CD14-positive monocyte (primary cell): Measurements from ENCODE around the gene FGA. TPM values are rescaled to one million over a fixed set of nuclear protein-coding genes. Genes with fewer than 3 reads are reported as not detected.

Source experiments
- DNase-seq, 3 donors: peaks; one replicate each; pipeline ENCODE4 v3.0.0-alpha.2; 2011 to 2022
- H2AFZ ChIP-seq: 2 replicates; pipeline ENCODE4 v1.6.0; 2012; ENCODE audit warnings: mild to moderate bottlenecking, low read depth, low read length, inconsistent platforms; ENCODE audit not compliant: insufficient read depth, poor library complexity, severe bottlenecking
- H3K27ac ChIP-seq, 2 donors: 1 replicate in 1 of 2; 2 replicates in 1 of 2; pipeline ENCODE4 v1.5.1; 2012 to 2013; ENCODE audit warnings: low read length in 2 of 2, control low read depth in 1 of 2, inconsistent platforms in 1 of 2, low read depth in 1 of 2, mild to moderate bottlenecking in 1 of 2
- H3K27me3 ChIP-seq, 2 donors: one replicate each; pipeline versions ENCODE4 v1.6.0 to v1.6.1; 2011 to 2013; ENCODE audit warnings: low read length in 2 of 2; ENCODE audit not compliant: control insufficient read depth in 2 of 2, insufficient read depth in 2 of 2
- H3K36me3 ChIP-seq, 2 donors: replicated peaks in 1 of 2; 1 replicate in 1 of 2; 2 replicates in 1 of 2; pipeline versions ENCODE4 v1.5.1 to v1.6.1; 2012 to 2013; ENCODE audit warnings: low read length in 2 of 2, control low read depth in 1 of 2, inconsistent platforms in 1 of 2, mild to moderate bottlenecking in 1 of 2; ENCODE audit not compliant: insufficient read depth in 2 of 2, control insufficient read depth in 1 of 2
- H3K4me1 ChIP-seq, 2 donors: 1 replicate in 1 of 2; 2 replicates in 1 of 2; pipeline versions ENCODE4 v1.5.1 to v1.6.1; 2012 to 2013; ENCODE audit warnings: low read length in 2 of 2, control low read depth in 1 of 2, inconsistent platforms in 1 of 2, mild to moderate bottlenecking in 1 of 2, moderate library complexity in 1 of 2; ENCODE audit not compliant: insufficient read depth in 2 of 2, control insufficient read depth in 1 of 2
- H3K4me2 ChIP-seq: replicated peaks from 2 replicates; pipeline ENCODE3; 2012; ENCODE audit warnings: low read length, moderate library complexity, mild to moderate bottlenecking; ENCODE audit not compliant: poor library complexity, severe bottlenecking; ENCODE audit errors: extremely low read depth
- H3K4me3 ChIP-seq, 3 experiments: fragments of 200-600 bp in 1 of 3; sonication (generic) in 1 of 3; replicated peaks in 1 of 3; 1 replicate in 2 of 3; 2 replicates in 1 of 3; pipeline ENCODE4 v1.5.1; 2011 to 2013; ENCODE audit warnings: low read length in 3 of 3, mild to moderate bottlenecking in 3 of 3, control low read depth in 2 of 3, low read depth in 2 of 3, inconsistent platforms in 1 of 3, moderate library complexity in 1 of 3
- H3K79me2 ChIP-seq: 2 replicates; pipeline ENCODE4 v1.6.0; 2012; ENCODE audit warnings: mild to moderate bottlenecking, control low read depth, inconsistent platforms, low read length, moderate library complexity; ENCODE audit not compliant: insufficient read depth
- H3K9ac ChIP-seq: 2 replicates; pipeline ENCODE4 v1.6.0; 2017; ENCODE audit warnings: low read length, mild to moderate bottlenecking; ENCODE audit not compliant: insufficient read depth, poor library complexity, severe bottlenecking
- H3K9me3 ChIP-seq, 2 donors: replicated peaks in 1 of 2; 1 replicate in 1 of 2; 2 replicates in 1 of 2; pipeline versions ENCODE4 v1.5.1 to v1.6.1; 2012 to 2013; ENCODE audit warnings: low read length in 2 of 2, control low read depth in 1 of 2; ENCODE audit not compliant: control insufficient read depth in 1 of 2, insufficient read depth in 1 of 2
- H4K20me1 ChIP-seq: 2 replicates; pipeline ENCODE4 v1.6.0; 2012; ENCODE audit warnings: mild to moderate bottlenecking, low read length, control low read depth, moderate library complexity; ENCODE audit not compliant: insufficient read depth
- H3K27ac Mint-ChIP-seq, 7 donors: one replicate each; pipeline ENCODE4 v1.8.0; 2020; ENCODE audit warnings: mild to moderate bottlenecking in 7 of 7, mixed read lengths in 7 of 7, moderate library complexity in 6 of 7, inconsistent platforms in 2 of 7
- H3K27me3 Mint-ChIP-seq, 3 donors: one replicate each; pipeline ENCODE4 v1.8.0; 2021 to 2022; ENCODE audit warnings: low read depth in 3 of 3, mild to moderate bottlenecking in 3 of 3, mixed read lengths in 3 of 3, moderate library complexity in 3 of 3, inconsistent platforms in 1 of 3
- H3K36me3 Mint-ChIP-seq, 2 donors: one replicate each; pipeline ENCODE4 v1.8.0; 2020; ENCODE audit warnings: mixed read lengths in 2 of 2, inconsistent platforms in 1 of 2, mild to moderate bottlenecking in 1 of 2
- H3K4me1 Mint-ChIP-seq: one replicate; pipeline ENCODE4 v1.8.0; 2020; ENCODE audit warnings: mild to moderate bottlenecking, mixed read lengths
- H3K4me3 Mint-ChIP-seq, 2 donors: one replicate each; pipeline ENCODE4 v1.8.0; 2020; ENCODE audit warnings: mild to moderate bottlenecking in 2 of 2, mixed read lengths in 2 of 2, moderate library complexity in 1 of 2
- H3K9me3 Mint-ChIP-seq, 7 donors: one replicate each; pipeline ENCODE4 v1.8.0; 2020 to 2022; ENCODE audit warnings: mixed read lengths in 7 of 7, mild to moderate bottlenecking in 6 of 7, moderate library complexity in 6 of 7, inconsistent platforms in 2 of 7
- CTCF ChIP-seq: fragments of 200-600 bp; IDR thresholded peaks from one replicate; pipeline ENCODE4 v1.8.0; 2022; ENCODE audit warnings: antibody characterized with exemption, mild to moderate bottlenecking
- WGBS: methylation state at CpG from one replicate; pipeline ENCODE4 v1.1.5; 2013; ENCODE audit warnings: missing lambda C conversion rate; ENCODE audit not compliant: insufficient coverage; 5-methylcytosine and 5-hydroxymethylcytosine counted together
- intact Hi-C, 2 donors: fragments of 100-400 bp; cut with micrococcal nuclease; formaldehyde crosslinking; loops; one replicate each; pipeline versions ENCODE4 v1.15.0 to v1.15.1; 2023
- polyA plus RNA-seq, 3 donors: library from polyadenylated mRNA; depleted of rRNA in 1 of 3; unstranded in 2 of 3; stranded (reverse) in 1 of 3; fragments of 300-500 nt in 2 of 3; fragments of >200 nt in 1 of 3; fragmentation: Illumina TruSeq in 2 of 3; gene quantifications; 1 replicate in 2 of 3; 2 replicates in 1 of 3; pipeline ENCODE4 v1.2.3, GENCODE V29; 2012 to 2021

FGA gene
- polyA plus RNA-seq, 3 donors, result not detected

- H3K9ac ChIP-seq, result no peak overlapping the region
- no peaks in the 10 kb centered on the region for H3K9me3 Mint-ChIP-seq
- H3K27me3 ChIP-seq, result no peaks in the 10 kb centered on the region
- 0% methylated on average over 2 of the region's 4 CpGs for WGBS
- no peak overlapping the region for H3K27ac ChIP-seq
- H3K4me3 Mint-ChIP-seq, result no peak overlapping the region
- no peak overlapping the region for H3K4me3 ChIP-seq
- peak in 2 of 3 donors; percentile 3 to 17 for DNase-seq
- H3K27ac Mint-ChIP-seq, result no peak overlapping the region
- H3K79me2 ChIP-seq, result no peaks in the 10 kb centered on the region
- no peaks in the 10 kb centered on the region for H3K4me1 ChIP-seq
- intact Hi-C loops, result no loop called here
- H3K27me3 Mint-ChIP-seq, result peaks cover 0 to 3% (median 0%) of the 10 kb centered on the region in 3 donors
- H3K9me3 ChIP-seq, result no peaks in the 10 kb centered on the region
- H2AFZ ChIP-seq, result no peak overlapping the region
- no peaks in the 10 kb centered on the region for H4K20me1 ChIP-seq
- no peak overlapping the region for H3K4me2 ChIP-seq
- H3K36me3 Mint-ChIP-seq, result no peaks in the 10 kb centered on the region
- peak; percentile 39 for TF ChIP-seq CTCF
- peaks cover 8% of the 10 kb centered on the region for H3K4me1 Mint-ChIP-seq
- H3K36me3 ChIP-seq, result no peaks in the 10 kb centered on the region
These were observed 28.3 kb upstream of the FGA start for GRCh38 chr4:154618708-154619315.

- no peak overlapping the region for H3K4me3 ChIP-seq
- Mint-ChIP-seq H3K27ac (no peak overlapping the region), H3K9me3 (no peaks in the 10 kb centered on the region), H3K4me3 (no peak overlapping the region), H3K4me1 (peaks cover 8% of the 10 kb centered on the region), H3K27me3 (peaks cover 0 to 3% (median 0%) of the 10 kb centered on the region in 3 donors), H3K36me3 (no peaks in the 10 kb centered on the region)
- H3K4me1 ChIP-seq, result no peaks in the 10 kb centered on the region
- no peak for TF ChIP-seq CTCF
- H4K20me1 ChIP-seq, result no peaks in the 10 kb centered on the region
- no peaks in the 10 kb centered on the region for H3K27me3 ChIP-seq
- DNase-seq, result no peak
- no peaks in the 10 kb centered on the region for H3K9me3 ChIP-seq
- no peak overlapping the region for H2AFZ ChIP-seq
- intact Hi-C loops, result no loop called here
- no peaks in the 10 kb centered on the region for H3K79me2 ChIP-seq
- H3K27ac ChIP-seq, result no peak overlapping the region
- H3K9ac ChIP-seq, result no peak overlapping the region
- no peaks in the 10 kb centered on the region for H3K36me3 ChIP-seq
- WGBS, result 100% methylated on average over 1 of the region's 5 CpGs
- H3K4me2 ChIP-seq, result no peak overlapping the region
These were observed 27.3 kb upstream of the FGA start for GRCh38 chr4:154617820-154618317.
